Neutrophil (primary cell): ENCODE results near the gene DCDC2.

Source experiments
- H3K27ac ChIP-seq: fragments of 200-600 bp; sonication (generic); 2 replicates; pipeline ENCODE4 v1.5.1; 2016; ENCODE audit warnings: mild to moderate bottlenecking, moderate library complexity
- H3K27me3 ChIP-seq: fragments of 200-600 bp; sonication (generic); 2 replicates; pipeline ENCODE4 v1.6.0; 2016; ENCODE audit warnings: mild to moderate bottlenecking
- H3K36me3 ChIP-seq: fragments of 200-600 bp; sonication (generic); 2 replicates; pipeline ENCODE4 v1.5.1; 2017
- H3K4me1 ChIP-seq, 2 experiments: fragments of 200-600 bp in 1 of 2; sonication (generic) in 1 of 2; 1 replicate in 1 of 2; 2 replicates in 1 of 2; pipeline versions ENCODE4 v1.5.1 to v1.6.1; 2013 to 2016; ENCODE audit warnings: low read depth in 1 of 2, low read length in 1 of 2, mild to moderate bottlenecking in 1 of 2, moderate library complexity in 1 of 2; ENCODE audit not compliant: control insufficient read depth in 1 of 2, insufficient read depth in 1 of 2
- H3K4me3 ChIP-seq, 2 experiments: fragments of 200-600 bp in 1 of 2; sonication (generic) in 1 of 2; 1 replicate in 1 of 2; 2 replicates in 1 of 2; pipeline ENCODE4 v1.5.1; 2013 to 2016; ENCODE audit warnings: low read depth in 1 of 2, low read length in 1 of 2, mild to moderate bottlenecking in 1 of 2, moderate library complexity in 1 of 2
- H3K9me3 ChIP-seq: fragments of 200-600 bp; sonication (generic); 2 replicates; pipeline ENCODE4 v1.5.1; 2016
- TF ChIP-seq, protein P1 (sequence below): fragments of 200-600 bp; sonication (generic); IDR thresholded peaks from 2 replicates; pipeline ENCODE4 v1.5.1; 2016; ENCODE audit warnings: antibody characterized with exemption

The DCDC2 gene

DNA sequence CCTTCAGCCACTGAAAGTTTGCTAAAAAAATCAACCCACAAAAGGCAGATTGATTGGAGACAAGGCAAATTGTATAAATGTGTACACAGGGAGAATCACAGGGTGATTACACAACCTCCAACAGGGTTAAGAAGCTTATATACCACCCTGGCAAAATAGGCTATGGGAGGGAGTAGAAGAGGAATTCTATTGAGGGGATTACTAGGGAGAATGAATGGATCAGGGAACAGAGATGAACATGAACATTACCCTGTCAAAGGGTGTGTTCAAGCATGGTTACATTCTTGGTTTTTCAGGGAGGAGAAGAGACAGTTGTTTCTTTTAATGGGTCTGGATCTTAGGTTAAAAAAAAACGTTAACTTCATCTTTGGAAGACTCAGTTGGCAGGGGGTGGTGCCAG lies 39.8 kb upstream of the DCDC2 start:
- TF ChIP-seq, protein P1, sequence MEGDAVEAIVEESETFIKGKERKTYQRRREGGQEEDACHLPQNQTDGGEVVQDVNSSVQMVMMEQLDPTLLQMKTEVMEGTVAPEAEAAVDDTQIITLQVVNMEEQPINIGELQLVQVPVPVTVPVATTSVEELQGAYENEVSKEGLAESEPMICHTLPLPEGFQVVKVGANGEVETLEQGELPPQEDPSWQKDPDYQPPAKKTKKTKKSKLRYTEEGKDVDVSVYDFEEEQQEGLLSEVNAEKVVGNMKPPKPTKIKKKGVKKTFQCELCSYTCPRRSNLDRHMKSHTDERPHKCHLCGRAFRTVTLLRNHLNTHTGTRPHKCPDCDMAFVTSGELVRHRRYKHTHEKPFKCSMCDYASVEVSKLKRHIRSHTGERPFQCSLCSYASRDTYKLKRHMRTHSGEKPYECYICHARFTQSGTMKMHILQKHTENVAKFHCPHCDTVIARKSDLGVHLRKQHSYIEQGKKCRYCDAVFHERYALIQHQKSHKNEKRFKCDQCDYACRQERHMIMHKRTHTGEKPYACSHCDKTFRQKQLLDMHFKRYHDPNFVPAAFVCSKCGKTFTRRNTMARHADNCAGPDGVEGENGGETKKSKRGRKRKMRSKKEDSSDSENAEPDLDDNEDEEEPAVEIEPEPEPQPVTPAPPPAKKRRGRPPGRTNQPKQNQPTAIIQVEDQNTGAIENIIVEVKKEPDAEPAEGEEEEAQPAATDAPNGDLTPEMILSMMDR: no peak
- Histone ChIP-seq H3K4me1 (peaks cover 2 to 4% of the 10 kb centered on the region in 2 experiments), H3K4me3 (no peak overlapping the region), H3K27me3 (peaks cover 39% of the 10 kb centered on the region), H3K27ac (no peak overlapping the region), H3K9me3 (no peaks in the 10 kb centered on the region), H3K36me3 (no peaks in the 10 kb centered on the region)

GRCh38 chr6:24396824-24397223 lies 39.0 kb upstream of the DCDC2 start:
- no peaks in the 10 kb centered on the region for H3K36me3 ChIP-seq
- no peak overlapping the region for H3K4me3 ChIP-seq
- no peaks in the 10 kb centered on the region for H3K4me1 ChIP-seq
- TF ChIP-seq, protein P1: no peak
- no peak overlapping the region for H3K27ac ChIP-seq
- peaks cover 35% of the 10 kb centered on the region for H3K27me3 ChIP-seq
- H3K9me3 ChIP-seq: no peaks in the 10 kb centered on the region

DNA sequence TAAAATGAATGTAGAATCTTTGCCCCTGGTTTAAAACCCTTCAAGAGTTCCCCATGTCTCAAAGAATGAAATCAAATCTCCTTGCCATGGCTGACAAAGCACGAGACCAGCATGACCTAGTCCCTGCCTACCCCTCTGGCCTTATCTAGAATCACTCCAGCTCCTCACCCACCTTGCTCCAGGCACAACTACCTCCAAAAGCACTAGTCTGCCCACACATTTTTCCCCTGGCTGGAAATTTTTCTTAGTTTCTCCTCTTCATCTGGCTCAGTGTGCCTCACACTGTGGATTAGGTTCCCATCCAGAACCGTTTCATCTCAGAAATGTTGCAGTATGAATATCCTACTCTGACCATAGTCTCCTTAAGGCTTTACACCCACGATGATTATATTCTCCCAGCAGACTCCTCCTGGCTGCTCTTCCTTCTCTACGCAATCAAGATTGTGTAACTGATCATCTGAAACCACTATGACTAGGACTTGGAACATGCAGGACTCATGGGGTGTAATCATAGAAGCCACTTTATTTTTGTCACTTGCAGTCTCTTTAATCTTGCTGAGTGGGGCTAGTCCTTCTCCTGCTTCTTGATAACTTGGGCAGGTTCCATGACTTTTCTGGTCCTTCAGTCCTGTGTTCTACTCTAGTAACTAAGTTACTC lies 37.0 kb upstream of the DCDC2 start:
- Histone ChIP-seq H3K9me3 (no peaks in the 10 kb centered on the region), H3K27me3 (peaks cover 16% of the 10 kb centered on the region), H3K4me3 (no peak overlapping the region), H3K36me3 (no peaks in the 10 kb centered on the region), H3K27ac (no peak overlapping the region), H3K4me1 (no peaks in the 10 kb centered on the region)
- TF ChIP-seq, protein P1: no peak

GRCh38 chr6:24394061-24394779 lies 36.4 kb upstream of the DCDC2 start:
- Histone ChIP-seq H3K9me3 (no peaks in the 10 kb centered on the region), H3K36me3 (no peaks in the 10 kb centered on the region), H3K4me1 (no peaks in the 10 kb centered on the region), H3K4me3 (no peak overlapping the region), H3K27me3 (peaks cover 9% of the 10 kb centered on the region), H3K27ac (no peak overlapping the region)
- TF ChIP-seq, protein P1: no peak

DNA sequence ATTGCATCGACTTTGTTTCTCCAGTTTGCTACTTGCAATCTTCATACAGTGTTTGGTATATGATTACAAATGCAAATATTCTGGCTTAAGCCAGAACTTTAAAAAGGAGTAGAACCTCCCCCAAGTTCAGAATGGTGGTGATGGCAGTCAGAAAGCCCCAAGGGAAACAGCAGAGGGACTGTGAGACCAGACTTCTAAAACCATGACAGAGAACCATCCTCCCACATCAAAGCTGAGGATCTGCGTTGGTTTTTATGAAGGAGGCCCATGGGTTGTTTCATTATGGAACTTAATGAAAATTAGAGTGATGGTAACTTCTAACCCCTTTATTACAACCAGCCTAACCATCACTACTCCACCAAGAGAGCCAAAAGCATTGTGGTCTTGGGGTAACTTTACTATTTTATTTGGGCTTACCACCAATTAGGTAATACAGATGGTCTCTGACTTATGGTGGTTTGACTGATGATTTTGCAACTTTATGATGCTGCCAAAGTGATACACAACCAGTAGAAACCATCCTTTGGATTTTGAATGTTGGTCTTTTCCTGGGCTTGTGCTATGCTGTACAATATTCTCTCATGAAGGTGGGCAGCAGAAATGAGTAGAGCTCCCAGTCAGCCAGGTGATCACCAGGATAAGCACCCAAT lies 34.0 kb upstream of the DCDC2 start:
- no peak overlapping the region for H3K4me3 ChIP-seq
- H3K4me1 ChIP-seq: no peaks in the 10 kb centered on the region
- TF ChIP-seq, protein P1: no peak
- H3K36me3 ChIP-seq: no peaks in the 10 kb centered on the region
- H3K27ac ChIP-seq: no peak overlapping the region
- H3K9me3 ChIP-seq: no peaks in the 10 kb centered on the region
- no peaks in the 10 kb centered on the region for H3K27me3 ChIP-seq
